ENCODE measurements around the gene LRCH4.

The LRCH4 gene

GRCh38 chr7:100582041-100582579 lies 3.8 kb downstream of the LRCH4 start:
- DNase-seq (ENCODE audit: low spot score) = no peak

- DNase-seq (ENCODE audit: low spot score) = no peak
Measured at GRCh38 chr7:100580466-100581283, 5.3 kb downstream of the LRCH4 start.

DNA sequence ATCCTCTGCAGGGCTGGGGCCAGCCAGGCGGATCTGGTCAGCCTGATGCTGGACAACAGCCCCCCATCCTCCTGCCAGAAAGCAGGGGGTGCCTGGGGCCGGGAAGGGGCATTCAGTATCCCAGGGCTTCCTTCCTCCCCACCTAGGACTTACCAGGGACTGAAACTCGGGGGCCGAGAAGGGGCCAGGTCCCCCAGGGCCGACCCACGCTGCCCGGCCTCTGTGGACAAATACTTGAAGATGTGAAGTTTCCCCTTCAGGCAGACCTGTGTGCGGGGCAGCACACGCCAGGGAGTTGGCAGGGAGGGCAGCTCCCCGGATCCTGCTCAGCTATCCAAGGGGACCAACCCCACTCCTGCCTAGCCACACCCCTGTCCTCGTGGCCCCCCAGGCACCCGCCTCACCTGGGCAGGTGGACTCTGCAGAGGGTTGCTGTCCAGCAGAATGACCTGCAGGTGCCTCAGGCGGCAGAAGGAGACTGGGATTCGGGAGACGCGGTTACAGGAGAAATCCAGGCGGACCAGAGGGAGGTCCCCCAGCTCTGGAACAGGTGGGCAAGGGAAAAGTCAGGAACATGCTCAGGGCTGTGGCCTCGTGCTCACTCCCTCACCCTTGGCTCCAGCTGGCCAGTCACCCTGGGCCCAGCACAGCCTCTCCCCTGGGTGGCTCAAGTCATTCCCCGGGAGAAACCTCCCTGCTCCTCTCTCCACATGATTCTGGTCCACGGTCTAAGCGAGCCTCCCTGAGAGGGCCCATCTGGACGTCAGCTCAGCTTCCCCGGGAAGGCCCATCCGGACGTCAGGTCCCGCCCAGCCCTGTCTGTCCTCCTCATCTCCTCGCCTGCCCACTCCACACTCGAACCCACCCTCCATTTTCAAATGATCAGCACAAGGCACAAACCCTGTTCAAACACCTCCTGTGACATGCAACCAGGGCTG lies 7.4 kb downstream of the LRCH4 start:
- no peak for DNase-seq (ENCODE audit: low spot score)

GRCh38 chr7:100577507-100577906 lies 8.4 kb downstream of the LRCH4 start:
- no peak for DNase-seq (ENCODE audit: low spot score)

- no peak for DNase-seq (ENCODE audit: low spot score)
Measured at GRCh38 chr7:100577103-100577502, 8.8 kb downstream of the LRCH4 start.

DNA sequence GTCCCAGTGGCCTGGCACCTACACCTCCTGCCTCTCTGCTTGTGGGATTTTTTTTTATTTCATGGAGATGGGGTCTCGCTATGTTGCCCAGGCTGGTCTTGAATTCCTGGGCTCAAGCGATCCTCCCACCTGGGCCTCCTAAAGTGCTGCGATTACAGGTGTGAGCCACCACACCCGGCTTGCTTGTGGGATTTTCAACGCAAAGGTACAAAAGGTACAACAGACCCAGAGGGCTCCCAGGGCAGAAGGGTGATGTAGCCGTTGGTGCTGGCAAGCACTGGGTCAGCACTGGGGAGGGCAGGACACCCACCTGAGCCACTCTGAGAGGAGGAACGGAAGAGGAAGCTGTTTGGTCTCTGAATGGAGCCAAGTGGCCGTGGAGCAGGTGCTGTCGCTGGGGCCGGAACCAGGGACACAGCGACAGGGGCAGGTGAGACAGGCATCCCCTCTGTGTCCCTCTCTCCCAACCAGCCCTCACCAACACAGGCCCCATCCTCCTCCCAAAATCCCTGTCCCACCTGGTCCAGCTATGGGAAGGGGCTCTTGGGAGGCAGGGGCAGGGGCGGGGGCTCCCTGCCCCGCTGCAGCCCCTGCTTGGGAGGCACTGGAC lies 9.4 kb downstream of the LRCH4 start:
- no peak for DNase-seq (ENCODE audit: low spot score)

- no peak for DNase-seq (ENCODE audit: low spot score)
Measured at GRCh38 chr7:100575746-100576383, 10.1 kb downstream of the LRCH4 start.

DNA sequence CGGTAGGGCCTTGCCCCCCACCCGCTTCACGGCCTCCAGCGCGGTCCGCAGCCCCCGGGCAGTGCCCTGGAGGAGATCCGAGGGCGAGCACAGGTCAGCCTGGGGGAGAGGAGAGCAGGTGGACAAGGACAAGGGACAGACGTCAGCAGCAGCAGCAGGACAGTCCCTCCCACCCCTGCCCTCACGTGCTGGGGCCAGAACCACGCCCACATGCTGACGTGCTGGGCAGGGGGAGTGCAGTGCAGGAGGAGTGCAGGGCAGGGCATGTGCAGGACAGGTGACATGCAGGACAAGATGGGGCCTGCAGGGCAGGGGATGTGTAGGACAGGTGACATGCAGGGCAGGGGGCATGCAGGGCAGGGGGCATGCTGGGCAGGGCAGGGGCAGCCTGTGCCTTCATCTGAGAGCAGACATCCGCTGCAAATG lies 10.7 kb downstream of the LRCH4 start:
- no peak for DNase-seq (ENCODE audit: low spot score)

GRCh38 chr7:100574362-100575205 lies 11.3 kb downstream of the LRCH4 start:
- DNase-seq (ENCODE audit: low spot score) = no peak

DNA sequence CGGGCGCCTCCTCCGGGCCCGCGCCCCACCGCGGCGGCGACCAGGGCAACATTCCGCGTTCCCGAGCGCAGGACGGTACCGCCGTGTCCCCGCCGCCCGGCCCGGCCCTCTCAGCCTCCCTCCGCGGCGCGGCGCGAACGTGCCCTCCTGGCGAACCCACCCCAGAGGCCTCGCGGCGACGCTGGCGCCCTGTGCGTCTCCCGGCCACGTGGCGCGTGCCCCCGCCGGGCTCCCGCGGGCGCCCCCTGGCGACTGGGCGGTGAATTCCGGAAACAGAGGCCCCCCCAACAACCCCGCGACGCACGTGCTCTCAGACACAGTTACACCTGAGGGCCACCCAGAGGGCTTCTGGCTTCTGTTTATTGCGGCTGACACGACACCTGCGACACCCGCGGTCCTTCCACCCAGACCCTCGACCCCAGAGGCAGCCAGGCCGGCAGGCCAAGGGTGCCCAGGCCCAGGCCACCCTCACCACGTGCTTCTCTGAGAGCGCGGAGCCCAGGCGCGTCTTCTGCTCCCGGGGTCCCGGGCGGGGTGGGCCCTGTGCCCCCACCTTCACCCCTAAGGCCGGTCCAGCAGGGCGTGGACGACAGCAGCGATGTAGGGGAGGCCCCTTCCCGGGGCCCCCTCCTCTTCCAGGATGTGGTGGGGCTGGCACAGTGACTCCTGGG lies 12.1 kb downstream of the LRCH4 start, which contains the start of gene SAP25:
SAP25 (minus strand) TSS at position 210 of the 671 bp plus-strand sequence; CDS start at position 52, 158 bp downstream.
- DNase-seq (ENCODE audit: low spot score) = no peak

GRCh38 chr7:100572949-100573675 lies 12.8 kb downstream of the LRCH4 start:
- DNase-seq (ENCODE audit: low spot score) = no peak

DNA sequence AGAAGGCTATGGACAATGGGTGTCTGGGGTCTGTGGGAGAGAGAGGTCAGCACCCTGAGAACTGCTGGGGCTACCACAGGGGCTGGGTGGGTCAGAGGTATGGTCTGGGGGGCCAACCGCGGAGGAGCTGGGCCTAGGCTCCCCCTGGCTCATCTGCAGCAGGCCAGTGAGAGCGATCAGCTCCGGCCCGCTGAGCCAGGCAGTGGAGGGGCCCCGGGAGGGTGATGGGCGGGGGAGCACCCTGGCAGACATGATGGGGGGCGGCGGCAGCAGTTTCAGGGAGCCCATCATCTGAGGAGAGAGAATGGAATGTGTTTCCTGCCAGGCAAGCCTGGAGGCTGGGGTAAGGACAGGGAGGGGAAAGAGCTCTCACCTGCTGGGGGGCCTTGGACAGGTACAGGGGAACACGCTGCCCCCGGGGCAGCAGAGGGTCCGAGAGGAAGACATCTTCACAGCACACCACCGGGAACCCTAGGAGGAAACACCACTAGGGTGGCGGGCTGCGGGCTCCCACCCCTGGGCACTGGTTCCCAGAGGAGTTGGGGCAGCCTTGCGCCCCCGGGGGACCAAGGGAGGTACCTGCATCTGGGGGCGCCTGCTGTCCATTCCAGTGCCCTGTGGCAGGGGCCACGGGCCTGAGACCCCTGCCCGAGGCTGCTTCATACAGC lies 13.5 kb downstream of the LRCH4 start:
- DNase-seq (ENCODE audit: low spot score) = no peak

- no peak for DNase-seq (ENCODE audit: low spot score)
Measured at GRCh38 chr7:100571829-100572116, 14.2 kb downstream of the LRCH4 start.

- DNase-seq (ENCODE audit: low spot score) = no peak
Measured at GRCh38 chr7:100570954-100571828, 14.7 kb downstream of the LRCH4 start.

- peak; percentile 74 for DNase-seq (ENCODE audit: low spot score)
Measured at GRCh38 chr7:100568896-100569844, 16.8 kb downstream of the LRCH4 start.

DNA sequence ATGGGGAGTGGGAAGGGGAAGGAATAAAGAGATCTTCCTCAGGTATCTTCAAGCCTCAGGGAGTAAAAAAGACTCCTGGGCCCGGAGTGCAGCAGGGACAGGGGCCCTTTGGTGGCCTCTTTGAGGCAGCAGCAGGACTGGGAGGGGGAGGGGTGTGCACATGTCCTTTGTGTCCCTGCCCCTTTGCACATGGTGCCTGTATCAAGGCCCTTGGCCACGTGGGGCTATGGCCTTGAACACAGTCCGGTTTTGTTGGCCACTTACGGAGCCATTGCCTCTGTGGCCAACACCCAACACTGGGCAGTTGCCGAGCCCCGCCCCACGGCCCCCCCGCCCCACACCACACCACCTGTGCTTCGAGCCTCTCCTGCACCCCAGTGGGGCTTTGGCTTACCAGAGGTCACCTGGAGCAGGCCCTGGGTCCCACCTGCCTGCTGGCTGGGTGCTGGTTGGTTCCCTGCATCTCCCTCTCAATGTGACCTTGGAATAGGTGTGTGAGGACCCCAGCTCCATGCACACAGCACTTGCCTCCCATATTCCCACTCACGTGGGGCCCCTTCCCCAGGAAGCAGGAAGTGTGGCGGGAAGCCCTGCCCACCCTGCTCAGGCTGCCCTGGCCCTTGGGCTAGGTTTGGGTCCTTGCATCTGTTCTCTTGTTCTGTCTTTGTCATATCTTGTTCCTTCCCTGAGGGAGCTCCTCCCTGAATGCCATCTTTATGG lies 17.6 kb downstream of the LRCH4 start:
- DNase-seq (ENCODE audit: low spot score) = no peak

All from globus pallidus (tissue), 1 donor.